LNCaP clone FGC (cell line): ENCODE measurements around the gene TBC1D23.

Experiments
- DNase-seq: peaks from one replicate; pipeline ENCODE4 v3.0.0-alpha.2; 2011; ENCODE audit warnings: low read depth
- H3K4me3 ChIP-seq: 2 replicates; pipeline ENCODE4 v1.5.1; 2011; ENCODE audit warnings: mild to moderate bottlenecking, low read depth, low read length, control low read depth
- TF ChIP-seq, protein P1 (sequence below): IDR thresholded peaks from 2 replicates; pipeline ENCODE4 v1.5.1; 2012; ENCODE audit warnings: mild to moderate bottlenecking; ENCODE audit not compliant: control insufficient read depth, insufficient read depth; ENCODE audit errors: extremely low read depth

TBC1D23 gene

DNA sequence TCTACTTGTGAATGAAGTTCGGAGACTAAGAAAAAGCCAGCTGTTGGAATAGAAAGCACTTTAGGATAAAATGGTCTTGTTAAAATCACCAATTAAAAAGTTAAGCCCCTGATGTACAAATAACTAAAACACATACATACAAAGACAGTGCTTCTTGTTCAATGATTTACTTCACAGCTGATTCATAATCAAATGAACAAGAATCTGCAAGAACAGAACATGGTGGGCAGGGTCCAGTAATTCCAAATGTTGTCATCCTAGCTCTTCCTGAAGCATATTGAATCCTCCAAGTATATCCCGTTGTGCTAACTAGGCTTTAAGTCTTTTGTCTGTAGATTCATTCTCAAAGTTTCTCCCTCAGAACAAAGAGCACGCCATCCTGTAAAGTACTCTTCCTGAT lies 98.2 kb downstream of the TBC1D23 start:
- TF ChIP-seq, protein P1, sequence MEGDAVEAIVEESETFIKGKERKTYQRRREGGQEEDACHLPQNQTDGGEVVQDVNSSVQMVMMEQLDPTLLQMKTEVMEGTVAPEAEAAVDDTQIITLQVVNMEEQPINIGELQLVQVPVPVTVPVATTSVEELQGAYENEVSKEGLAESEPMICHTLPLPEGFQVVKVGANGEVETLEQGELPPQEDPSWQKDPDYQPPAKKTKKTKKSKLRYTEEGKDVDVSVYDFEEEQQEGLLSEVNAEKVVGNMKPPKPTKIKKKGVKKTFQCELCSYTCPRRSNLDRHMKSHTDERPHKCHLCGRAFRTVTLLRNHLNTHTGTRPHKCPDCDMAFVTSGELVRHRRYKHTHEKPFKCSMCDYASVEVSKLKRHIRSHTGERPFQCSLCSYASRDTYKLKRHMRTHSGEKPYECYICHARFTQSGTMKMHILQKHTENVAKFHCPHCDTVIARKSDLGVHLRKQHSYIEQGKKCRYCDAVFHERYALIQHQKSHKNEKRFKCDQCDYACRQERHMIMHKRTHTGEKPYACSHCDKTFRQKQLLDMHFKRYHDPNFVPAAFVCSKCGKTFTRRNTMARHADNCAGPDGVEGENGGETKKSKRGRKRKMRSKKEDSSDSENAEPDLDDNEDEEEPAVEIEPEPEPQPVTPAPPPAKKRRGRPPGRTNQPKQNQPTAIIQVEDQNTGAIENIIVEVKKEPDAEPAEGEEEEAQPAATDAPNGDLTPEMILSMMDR = no peak
- H3K4me3 ChIP-seq = no peak overlapping the region
- DNase-seq = no peak

DNA sequence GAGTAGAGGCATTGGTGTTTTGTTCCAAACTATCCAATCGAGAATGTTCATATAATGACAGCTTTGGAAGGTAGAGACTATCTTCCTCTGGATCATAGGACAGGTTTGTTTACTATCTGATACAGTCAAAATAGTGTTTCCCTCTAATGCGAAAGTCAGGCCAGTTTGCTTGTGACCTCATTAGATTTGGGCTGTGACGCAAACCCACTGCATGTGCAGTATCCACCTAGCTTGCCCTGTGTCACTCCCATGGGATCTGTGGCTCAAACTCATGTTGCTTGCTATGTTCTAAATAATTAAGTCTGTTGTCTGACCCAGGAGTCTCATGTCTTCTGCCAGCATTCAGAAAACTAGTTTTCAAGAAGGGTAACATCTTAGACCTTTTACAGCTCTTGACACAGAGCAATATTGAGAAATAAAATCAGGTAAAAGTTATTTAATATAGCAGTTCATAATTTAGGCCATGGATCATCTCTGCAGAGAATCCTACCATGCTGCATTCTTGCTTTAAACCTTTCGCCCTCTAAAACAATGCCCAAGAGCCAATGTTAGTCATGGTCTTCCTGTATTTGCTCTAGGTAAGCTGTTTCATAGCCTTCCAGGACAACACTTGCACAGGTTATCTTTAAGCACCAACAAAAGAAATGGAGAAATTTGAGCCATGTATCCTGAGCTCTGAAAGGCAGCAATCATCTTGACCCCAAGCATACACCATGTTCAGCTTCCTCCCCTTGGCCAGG lies 100.1 kb downstream of the TBC1D23 start:
- TF ChIP-seq, protein P1 = no peak
- no peak for DNase-seq
- H3K4me3 ChIP-seq = no peak overlapping the region

DNA sequence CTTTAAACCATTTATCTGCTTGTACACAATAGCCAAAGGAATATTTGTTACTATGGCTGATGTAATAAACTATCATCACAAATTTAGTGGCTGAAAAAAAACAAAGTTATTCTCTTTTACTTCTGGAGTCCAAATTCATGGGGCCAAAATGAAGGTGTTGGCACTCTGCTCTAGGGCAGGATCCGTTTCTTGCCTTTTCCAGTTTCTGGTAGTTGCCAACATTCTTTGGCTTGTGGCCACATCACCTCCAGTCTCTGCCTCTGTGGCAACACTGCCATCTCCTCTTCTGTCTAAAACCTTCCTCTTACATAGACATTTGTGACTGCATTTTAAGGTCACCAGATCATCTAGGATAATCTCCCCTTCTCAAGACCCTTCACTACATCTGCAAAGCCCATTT lies 101.1 kb downstream of the TBC1D23 start:
- DNase-seq = no peak
- TF ChIP-seq, protein P1 = no peak
- no peak overlapping the region for H3K4me3 ChIP-seq

DNA sequence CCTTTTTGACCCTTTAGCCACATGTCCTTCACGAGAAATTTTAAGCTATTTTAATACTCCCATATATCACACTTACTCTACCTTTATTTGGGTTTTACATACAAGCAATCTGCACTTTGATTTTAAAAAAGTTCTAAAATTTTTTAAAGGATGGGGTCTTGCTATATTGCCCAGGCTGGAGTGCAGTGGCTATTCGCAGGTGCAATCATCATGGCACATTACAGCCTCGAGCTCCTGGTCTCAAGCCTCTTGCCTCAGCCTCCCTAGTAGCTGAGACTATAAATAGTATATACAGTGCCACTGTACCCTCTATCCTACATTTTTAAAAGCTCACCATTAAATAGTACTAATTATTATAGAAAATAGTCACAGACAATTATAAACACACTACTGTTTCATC lies 103.6 kb downstream of the TBC1D23 start:
- no peak overlapping the region for H3K4me3 ChIP-seq
- TF ChIP-seq, protein P1 = no peak
- no peak for DNase-seq

DNA sequence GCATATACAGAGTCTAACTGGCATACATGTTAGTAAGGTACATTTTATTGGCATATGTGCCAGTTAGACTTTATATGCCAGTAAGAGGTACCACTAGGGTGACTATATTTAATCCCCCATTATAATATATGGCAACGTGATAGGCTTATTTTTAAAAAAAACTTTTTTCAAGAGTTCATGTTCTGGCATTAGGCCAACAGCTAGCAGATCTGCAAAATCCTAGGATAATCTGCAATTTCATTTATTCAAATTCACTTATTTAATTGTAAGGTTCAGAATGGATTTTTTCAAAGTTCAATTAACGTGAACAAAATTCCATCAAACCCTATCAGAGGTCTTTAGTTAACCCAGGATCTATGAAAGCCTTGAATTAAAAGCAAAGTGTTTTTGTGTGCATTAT lies 105.6 kb downstream of the TBC1D23 start:
- H3K4me3 ChIP-seq = no peak overlapping the region
- TF ChIP-seq, protein P1 = no peak
- DNase-seq = no peak

DNA sequence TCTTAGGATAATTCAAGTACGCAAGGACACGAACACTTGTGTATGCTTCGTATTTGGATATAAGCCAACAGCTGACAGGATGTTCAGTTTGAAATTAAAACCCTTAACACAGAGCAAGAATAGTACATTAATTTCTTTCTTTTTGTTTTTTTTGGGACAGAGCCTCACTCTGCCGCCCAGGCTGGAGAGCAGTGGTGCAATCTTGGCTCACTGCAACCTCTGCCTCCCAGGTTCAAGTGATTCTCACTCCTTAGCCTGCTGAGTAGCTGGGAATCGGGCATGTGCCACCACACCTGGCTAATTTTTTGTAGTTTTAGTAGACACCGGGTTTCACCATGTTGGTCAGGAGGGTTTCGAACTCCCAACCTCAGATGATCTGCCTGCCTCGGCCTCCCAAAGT lies 107.6 kb downstream of the TBC1D23 start:
- DNase-seq = no peak
- no peak overlapping the region for H3K4me3 ChIP-seq
- TF ChIP-seq, protein P1 = no peak

DNA sequence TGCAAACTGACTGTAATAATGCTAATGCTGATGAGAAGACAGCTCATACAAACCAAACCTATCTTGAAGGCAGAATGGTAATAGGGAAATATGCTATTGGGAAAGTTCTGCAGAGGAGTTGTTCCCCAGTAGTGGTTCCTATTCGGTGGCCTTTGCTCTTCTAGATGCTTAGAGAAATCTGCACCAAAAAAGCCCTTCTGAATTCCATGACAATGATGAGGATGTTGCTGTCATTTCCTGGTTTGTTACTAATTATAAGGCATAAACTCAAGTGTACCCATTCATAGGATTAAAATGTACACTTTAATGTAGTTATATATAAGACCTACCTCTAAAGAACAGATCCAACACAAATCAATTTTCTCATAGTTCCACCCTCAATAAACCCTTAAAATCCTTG lies 110.0 kb downstream of the TBC1D23 start:
- TF ChIP-seq, protein P1 = no peak
- no peak for DNase-seq
- no peak overlapping the region for H3K4me3 ChIP-seq
